GM18498 (cell line): ENCODE data around the gene LMO7.
"Not testable (repeated sequence)": the region's sequence is repeated elsewhere in the genome, so short reads cannot be mapped to it uniquely, and the experiment has no call there.

Source experiments
- ATAC-seq: cut with Tn5 transposase; IDR thresholded peaks from one replicate; pipeline ENCODE4 v1.9.1; 2021; ENCODE audit warnings: mild to moderate bottlenecking, moderate library complexity; ENCODE audit not compliant: unreplicated experiment

The LMO7 gene

GRCh38 chr13:75695908-75696307 lies 59.8 kb downstream of the LMO7 start:
- peak; percentile 66 for ATAC-seq

DNA sequence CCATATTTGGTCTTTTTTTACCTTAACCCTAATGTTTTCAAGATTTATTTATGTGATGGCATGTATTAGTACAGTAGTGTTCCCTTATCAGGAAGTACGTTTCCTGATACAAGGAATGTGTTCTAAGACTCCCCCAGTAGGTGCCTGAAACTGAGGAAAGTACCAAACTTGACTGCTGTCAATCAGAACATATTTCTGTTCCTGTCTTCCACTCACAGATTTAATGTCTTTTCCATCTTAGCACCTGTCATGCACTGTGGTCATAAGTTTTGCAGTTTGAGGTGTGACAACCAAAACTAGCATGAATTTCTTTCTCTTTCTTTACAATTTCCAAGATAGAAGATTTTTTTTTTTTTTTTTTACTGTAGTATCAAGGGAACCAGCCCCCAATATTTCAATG lies 62.9 kb downstream of the LMO7 start:
- no peak for ATAC-seq

- ATAC-seq: not testable (repeated sequence)
Measured at GRCh38 chr13:75699717-75700116, 63.6 kb downstream of the LMO7 start.

GRCh38 chr13:75700552-75700951 lies 64.4 kb downstream of the LMO7 start:
- ATAC-seq: no peak

DNA sequence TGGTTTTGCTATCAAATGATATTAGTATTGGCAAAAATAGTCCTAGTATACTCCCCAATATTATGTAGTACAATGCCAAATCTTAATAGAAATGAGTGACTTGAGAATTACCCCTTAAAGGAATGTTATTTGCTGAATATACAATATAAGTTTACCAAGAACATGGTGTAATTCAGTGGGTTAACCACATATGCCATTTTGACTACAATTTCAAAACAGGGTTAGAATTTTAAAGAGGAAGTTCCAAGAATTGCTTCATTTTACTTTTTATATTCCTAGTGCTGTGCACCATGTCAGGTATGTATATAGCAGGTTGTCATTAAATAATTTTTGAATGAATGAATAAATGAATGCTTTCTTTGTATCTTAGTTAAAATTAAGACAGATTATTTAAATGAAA lies 66.3 kb downstream of the LMO7 start:
- ATAC-seq: no peak

GRCh38 chr13:75703769-75704168 lies 67.6 kb downstream of the LMO7 start:
- ATAC-seq: no peak

- ATAC-seq: no peak
Measured at GRCh38 chr13:75704194-75704926, 68.2 kb downstream of the LMO7 start.

DNA sequence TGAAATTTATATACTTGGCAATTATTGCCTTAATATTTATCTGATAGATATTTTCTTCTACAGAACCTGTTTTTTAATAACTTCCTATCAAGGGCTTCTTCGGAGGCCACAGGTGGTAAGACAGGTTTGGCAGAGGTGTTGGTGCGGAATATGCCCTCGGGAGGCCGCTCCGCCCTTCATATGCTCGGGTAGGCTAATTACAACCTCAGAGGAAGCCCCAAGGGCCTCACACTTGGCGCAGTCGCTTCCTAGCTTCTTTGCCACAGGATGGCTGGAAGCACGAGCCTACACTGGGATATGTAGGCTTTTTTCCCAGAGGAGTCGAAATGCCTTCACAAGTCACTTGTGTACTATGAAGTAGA lies 68.8 kb downstream of the LMO7 start:
- ATAC-seq: no peak

GRCh38 chr13:75705395-75705794 lies 69.3 kb downstream of the LMO7 start:
- ATAC-seq: no peak

GRCh38 chr13:75705908-75706307 lies 69.8 kb downstream of the LMO7 start:
- ATAC-seq: no peak

DNA sequence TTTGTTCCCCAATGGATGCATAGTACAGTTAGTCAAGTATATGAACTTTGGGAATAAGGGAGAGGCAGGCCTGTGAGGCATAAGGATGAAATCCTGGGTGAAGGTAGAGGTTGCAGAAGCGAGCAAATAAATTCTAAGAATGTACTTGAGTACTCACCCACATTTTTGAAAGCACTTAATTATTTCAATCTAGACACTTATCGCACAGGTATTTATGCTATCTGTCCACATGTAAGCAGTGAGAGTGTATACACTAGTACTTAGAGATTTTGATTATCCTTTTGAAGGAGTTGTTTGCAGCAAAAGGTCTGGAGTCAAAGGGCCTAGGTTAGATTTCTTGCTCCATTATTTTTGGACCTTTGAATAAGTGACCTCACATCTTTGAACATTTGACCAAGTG lies 77.7 kb downstream of the LMO7 start:
- ATAC-seq: no peak

- ATAC-seq: peak; percentile 97
Measured at GRCh38 chr13:75715601-75716523, 79.7 kb downstream of the LMO7 start.

DNA sequence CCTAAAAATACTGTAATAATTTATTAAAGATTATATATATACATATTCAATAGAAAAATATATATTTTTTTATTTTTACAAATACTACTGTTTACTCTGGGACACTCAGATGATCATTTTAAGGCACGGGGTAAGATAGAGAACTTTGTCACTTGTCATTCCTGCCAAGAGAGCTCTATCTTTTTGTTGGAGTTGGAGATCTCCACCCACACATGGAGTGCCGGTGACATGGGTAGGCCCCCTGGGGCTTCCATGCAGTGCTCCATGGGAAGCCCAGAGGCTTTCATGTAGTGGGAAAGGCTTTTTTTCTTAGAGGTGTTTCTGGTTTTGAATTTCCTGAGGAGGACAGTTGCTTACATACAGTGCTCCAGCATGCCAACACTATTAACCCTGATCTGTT lies 81.4 kb downstream of the LMO7 start:
- no peak for ATAC-seq

GRCh38 chr13:75721307-75721706 lies 85.2 kb downstream of the LMO7 start:
- no peak for ATAC-seq

DNA sequence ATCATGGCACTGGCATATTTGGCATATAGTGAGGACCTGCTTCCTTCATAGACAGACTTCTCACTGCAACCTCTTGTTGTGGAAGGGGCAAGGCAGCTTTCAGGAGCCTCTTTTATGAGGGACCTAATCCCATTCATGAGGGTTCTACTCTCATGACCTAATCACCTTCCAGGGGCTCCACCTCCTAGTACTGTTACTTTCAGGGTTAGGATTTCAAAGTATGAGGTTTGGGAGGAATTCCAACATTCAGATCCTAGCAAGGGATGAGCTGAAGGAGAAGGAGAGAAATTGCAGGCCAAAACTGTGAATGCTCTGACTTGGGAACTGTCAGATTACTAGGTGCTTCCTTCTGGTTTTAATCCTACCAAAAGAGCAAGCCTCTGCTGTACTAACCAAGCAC lies 87.8 kb downstream of the LMO7 start:
- ATAC-seq: no peak

GRCh38 chr13:75724752-75725517 lies 88.8 kb downstream of the LMO7 start:
- ATAC-seq: no peak

DNA sequence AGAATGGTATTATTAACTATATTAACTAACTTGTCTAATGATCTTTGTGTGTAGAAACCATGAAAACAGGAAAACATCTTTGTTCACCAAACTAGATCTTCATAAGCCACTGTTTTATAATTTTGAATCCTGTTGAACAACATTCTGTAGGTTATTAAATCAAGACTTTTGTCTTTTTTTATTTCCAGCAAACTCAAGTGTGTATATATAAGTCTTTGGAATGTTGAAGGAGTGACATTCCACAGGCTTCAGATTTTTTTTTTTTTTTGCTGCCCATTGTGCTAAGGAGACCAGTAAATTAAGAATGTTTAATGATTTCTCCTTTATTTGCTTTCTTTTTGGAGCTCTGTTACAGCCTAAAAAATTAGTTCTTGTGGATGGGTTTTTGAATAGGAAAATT lies 89.6 kb downstream of the LMO7 start:
- no peak for ATAC-seq

DNA sequence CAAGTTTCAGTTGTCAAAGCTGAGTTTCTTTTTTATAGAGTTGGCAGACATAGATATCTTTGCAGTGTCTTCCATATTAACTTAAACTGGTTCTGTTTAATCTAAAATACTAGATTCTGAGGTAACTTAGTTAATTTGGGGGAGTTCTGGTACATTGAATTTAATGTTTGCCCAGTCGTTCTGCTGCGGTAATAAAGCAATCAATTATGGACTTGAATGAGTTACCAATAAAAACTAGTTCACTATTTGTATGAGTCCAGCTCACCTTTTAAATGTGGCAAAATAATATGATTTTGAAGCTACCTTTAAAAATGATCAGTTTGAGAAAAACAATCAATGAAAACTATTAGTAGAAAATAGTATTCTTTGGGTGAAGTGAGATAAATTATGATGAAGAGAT lies 90.2 kb downstream of the LMO7 start:
- no peak for ATAC-seq

DNA sequence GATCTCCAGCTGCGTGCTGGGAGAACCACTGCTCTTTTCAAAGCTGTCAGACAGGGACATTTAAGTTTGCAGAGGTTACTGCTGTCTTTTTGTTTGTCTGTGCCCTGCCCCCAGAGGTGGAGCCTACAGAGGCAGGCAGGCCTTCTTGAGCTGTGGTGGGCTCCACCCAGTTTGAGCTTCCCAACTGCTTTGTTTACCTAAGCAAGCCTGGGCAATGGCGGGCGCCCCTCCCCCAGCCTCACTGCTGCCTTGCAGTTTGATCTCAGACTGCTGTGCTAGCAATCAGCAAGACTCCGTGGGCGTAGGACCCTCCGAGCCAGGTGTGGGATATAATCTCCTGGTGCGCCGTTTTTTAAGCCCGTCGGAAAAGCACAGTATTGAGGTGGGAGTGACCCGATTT lies 97.0 kb downstream of the LMO7 start:
- ATAC-seq: not testable (repeated sequence)

DNA sequence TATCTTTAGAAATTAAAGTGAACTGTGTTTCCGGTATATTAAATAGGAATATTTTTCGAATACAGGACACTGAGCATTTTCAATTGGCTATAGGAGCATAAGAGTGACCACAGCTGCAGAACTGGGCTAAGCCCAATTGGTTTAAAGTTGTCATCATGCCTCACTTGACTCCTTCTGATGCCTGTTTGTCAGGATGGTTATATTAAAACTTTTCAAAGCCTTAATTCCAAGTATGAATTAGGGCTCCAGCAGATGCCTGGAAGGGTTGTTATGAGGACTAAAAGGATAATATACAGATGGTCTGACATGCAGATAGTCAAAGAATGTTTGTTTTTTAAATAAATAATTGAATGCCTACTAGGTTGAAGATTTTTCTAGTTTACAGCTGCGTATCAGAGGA lies 100.0 kb downstream of the LMO7 start:
- ATAC-seq: no peak

GRCh38 chr13:75738841-75739240 lies 102.7 kb downstream of the LMO7 start:
- ATAC-seq: no peak
